GM11168 (cell line): ENCODE data around the gene KIAA1614.
"Not testable (repeated sequence)": the region's sequence is repeated elsewhere in the genome, so short reads cannot be mapped to it uniquely, and the experiment has no call there.

Source experiments
- in situ Hi-C: fragments of 300-500 bp; cut with MboI; formaldehyde crosslinking; loops from one replicate; pipeline ENCODE4 v1.12.0; 2022; ENCODE audit warnings: low sequenced_read_pairs; ENCODE audit not compliant: unreplicated experiment

The KIAA1614 gene

GRCh38 chr1:180954005-180954800, 41.5 kb downstream of the KIAA1614 start:
- in situ Hi-C loops, result no loop called here

- in situ Hi-C loops, result no loop called here
Measured at GRCh38 chr1:180954801-180955165, 42.1 kb downstream of the KIAA1614 start.

- in situ Hi-C loops, result no loop called here
Measured at GRCh38 chr1:180956028-180956640, 43.4 kb downstream of the KIAA1614 start.

GRCh38 chr1:180959620-180960019, 46.9 kb downstream of the KIAA1614 start:
- in situ Hi-C loops, result not testable (repeated sequence)

GRCh38 chr1:180961622-180962021, 48.9 kb downstream of the KIAA1614 start:
- in situ Hi-C loops, result no loop called here

GRCh38 chr1:180962178-180962577, 49.5 kb downstream of the KIAA1614 start:
- in situ Hi-C loops, result no loop called here

DNA sequence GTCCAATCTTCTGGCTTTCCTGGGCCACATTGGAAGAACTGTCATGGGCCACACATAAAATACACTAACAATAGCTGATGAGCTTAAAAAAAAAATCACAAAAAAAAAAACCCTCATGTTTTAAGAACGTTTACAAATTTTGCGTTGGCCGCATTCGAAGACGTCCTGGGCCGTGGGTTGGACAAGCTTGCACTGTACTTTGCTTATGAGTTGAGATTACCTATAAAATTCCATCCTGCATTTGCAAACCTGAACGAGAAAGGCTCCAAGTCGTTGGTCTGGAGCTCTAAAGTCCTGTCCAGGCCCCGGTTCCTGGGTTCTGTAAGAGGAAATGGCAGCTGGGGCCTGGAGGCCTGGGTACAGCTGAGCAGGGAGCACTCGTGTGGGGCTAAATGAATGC, 51.4 kb downstream of the KIAA1614 start:
- in situ Hi-C loops, result no loop called here

GRCh38 chr1:180964595-180964994, 51.9 kb downstream of the KIAA1614 start:
- in situ Hi-C loops, result no loop called here

GRCh38 chr1:180966312-180966711, 53.6 kb downstream of the KIAA1614 start:
- in situ Hi-C loops, result no loop called here

DNA sequence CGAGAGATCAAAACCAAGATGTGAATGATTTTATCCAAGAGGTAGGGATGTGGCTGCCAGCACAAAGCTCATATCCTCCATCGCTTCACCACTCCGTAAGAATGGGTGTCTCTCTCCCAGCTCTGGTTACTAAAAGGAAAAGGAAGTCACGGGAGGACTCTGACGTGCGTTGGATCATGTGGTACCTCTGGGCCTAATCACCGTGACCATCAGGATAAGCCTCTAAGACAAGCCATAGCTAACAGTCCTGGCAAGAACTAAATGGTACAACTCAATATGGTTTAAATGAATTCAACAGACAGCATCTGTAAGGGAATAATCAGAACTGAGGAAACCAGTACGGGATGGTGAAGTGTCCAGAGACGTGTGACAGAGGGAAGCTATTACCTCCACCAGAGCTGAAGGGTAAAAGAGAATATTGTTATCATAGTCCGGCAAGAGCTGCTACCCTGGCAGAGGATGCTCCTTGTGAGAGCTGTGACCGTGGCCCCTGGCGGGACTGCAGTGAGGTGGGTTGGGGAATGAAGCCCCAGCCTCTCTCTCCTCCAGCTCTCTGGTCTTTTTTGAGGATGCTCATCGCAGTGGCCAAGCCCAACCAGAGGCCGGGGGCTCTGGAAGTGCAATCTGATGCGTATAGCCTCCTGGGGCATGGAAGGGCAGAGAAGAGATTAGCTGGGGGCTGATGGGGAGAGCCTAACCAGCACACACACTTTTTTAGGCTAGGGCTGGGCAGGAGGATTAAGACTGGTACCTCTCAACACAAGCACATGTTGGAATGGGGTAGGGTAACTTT, 54.2 kb downstream of the KIAA1614 start:
- in situ Hi-C loops, result no loop called here

DNA sequence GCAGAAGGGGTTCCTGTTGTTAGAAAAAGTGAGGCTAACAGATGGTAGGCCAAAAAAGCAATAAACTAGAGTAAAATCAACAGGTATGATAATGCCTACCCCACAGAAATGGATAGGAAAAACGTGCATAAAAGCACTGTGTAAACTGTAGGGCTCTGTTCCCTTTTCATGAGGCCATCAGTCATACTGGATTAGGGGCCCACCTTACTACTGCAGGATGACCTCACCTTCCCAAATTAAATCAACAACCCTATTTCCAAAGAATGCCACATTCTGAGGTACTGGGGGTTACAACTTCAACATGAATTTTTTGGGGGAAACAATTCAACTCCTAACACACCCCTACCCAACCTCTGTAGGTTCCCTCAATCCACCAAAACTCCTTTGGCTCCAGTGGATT, 54.9 kb downstream of the KIAA1614 start:
- in situ Hi-C loops, result no loop called here

GRCh38 chr1:180968834-180969233, 56.1 kb downstream of the KIAA1614 start:
- in situ Hi-C loops, result not testable (repeated sequence)

GRCh38 chr1:180969434-180969833, 56.7 kb downstream of the KIAA1614 start:
- in situ Hi-C loops, result no loop called here

GRCh38 chr1:180970333-180971079, 57.8 kb downstream of the KIAA1614 start:
- in situ Hi-C loops, result no loop called here

- in situ Hi-C loops, result no loop called here
Measured at GRCh38 chr1:180971273-180971997, 58.7 kb downstream of the KIAA1614 start.

DNA sequence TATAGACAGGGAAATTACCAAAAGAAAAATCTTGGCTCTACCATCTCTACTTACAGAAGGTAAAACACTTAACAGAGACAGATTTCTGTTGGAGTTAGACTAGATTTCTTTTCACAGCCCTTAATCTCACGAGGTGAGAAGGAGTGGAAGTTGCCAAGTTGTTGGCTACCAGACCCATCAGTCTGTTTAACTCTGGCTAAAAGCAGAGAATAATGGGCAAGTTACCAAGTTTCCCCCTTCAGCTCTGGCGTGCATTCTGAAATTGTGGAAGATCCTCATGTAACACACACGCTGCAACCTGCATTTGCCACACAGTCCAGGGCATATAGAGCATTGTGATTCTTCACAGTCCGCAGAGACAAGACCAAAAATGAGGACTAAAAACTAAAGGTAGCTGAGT, 60.7 kb downstream of the KIAA1614 start:
- in situ Hi-C loops, result no loop called here

DNA sequence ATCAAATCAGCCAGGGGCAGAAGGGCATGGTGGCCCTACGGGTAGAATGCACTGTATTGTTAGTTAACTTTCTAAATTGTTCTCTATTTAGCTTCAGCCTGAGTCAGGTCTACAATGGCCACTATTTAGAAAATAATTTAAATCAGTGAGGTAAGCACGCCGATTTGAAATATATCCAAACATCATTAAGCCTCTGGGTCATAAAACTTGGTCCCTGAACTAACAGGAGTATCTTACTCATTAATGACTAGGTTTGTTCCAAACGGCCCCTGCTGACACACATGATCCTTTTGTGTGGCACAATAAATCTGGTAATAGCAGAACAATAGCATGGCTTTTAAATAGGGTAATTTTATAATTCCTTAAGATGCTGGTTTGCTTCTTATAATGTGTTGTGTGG, 61.5 kb downstream of the KIAA1614 start:
- in situ Hi-C loops, result no loop called here

DNA sequence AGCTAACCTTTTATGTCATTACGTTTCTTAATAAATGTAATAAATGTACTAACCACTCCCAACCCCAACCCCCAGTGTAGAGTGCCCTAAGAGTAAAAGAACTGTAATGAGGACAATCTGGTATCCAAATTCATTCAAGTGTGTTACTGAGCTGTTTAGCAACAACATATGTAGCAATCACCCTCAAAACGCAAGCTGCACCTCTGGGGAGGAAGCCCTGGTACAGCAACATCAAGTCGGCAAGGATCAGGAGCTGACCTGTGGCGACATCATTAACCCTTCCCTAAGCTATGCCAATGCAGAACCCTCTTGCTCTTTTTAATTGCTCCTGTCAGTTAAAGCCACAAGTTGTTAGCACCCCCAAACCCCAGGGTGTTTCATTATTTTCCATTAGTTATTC, 62.9 kb downstream of the KIAA1614 start:
- in situ Hi-C loops, result no loop called here

DNA sequence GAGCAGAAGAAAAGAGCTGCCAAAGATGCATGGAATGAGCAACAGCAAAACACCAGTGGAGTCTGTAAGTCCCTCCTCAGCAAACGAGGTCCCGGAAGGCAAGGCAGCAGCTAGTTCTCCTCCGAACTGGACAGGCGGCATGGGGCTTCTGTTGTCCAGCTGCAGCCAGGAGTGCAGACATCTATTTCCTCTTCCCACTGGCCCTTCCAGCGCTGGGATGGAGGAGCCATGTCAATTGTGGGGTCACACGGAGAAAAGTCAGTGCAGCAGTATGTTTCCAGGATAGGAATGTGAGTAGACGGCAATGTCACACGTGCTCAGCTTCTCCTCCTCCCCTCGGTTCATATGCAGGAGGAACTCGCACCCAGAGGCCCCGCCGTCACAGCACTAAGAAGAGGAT, 63.5 kb downstream of the KIAA1614 start:
- in situ Hi-C loops, result no loop called here
